Panc1 (cell line): ENCODE results near the gene GABRG3. TPM values are rescaled to one million over a fixed set of nuclear protein-coding genes. Genes with fewer than 3 reads are reported as not detected.

Experiments used
- ATAC-seq: fragments of 200-7000 bp; cut with Tn5 transposase; 2 replicates; pipeline ENCODE4 v1.9.1; 2020; ENCODE audit warnings: mild to moderate bottlenecking, moderate library complexity
- BruUV-seq: library from RNA; stranded (reverse); fragments of 400-500 nt; replicated peaks from 2 replicates; lab custom pipeline; 2021; lab: Mats Ljungman, UMichigan
- CTCF ChIA-PET: fragments of 300-600 bp; sonication (Branson Sonifier 250); formaldehyde crosslinking; loops from one replicate; lab custom pipeline; 2022; ENCODE audit warnings: antibody characterized with exemption; lab: Charles Lee
- POLR2A ChIA-PET: fragments of 300-600 bp; sonication (Branson Sonifier 250); formaldehyde crosslinking; loops from one replicate; lab custom pipeline; 2022; ENCODE audit warnings: antibody characterized with exemption; lab: Charles Lee
- DNase-seq: peaks from one replicate; pipeline ENCODE4 v3.0.0-alpha.2; 2010; ENCODE audit warnings: low read depth, low spot score
- H3K27ac ChIP-seq: 2 replicates; pipeline ENCODE4 v1.5.1; 2011; ENCODE audit warnings: mild to moderate bottlenecking, low read length, inconsistent platforms
- H3K27me3 ChIP-seq: fragments of 200-500 bp; sonication (Bioruptor generic); 2 replicates; pipeline ENCODE4 v1.6.0; 2014; ENCODE audit warnings: low read length, inconsistent platforms; ENCODE audit not compliant: control insufficient read depth, insufficient read depth
- H3K36me3 ChIP-seq: fragments of 200-500 bp; sonication (Bioruptor generic); 2 replicates; pipeline ENCODE4 v1.5.1; 2014; ENCODE audit warnings: inconsistent platforms, mild to moderate bottlenecking, low read length, moderate library complexity; ENCODE audit not compliant: control insufficient read depth, insufficient read depth
- H3K4me1 ChIP-seq: 2 replicates; pipeline ENCODE4 v1.5.1; 2011; ENCODE audit warnings: inconsistent platforms, mild to moderate bottlenecking, low read length, moderate library complexity; ENCODE audit not compliant: control insufficient read depth, insufficient read depth
- H3K4me3 ChIP-seq, 2 experiments: 2 replicates each; pipeline ENCODE4 v1.5.1; 2011 to 2012; ENCODE audit warnings: low read depth in 2 of 2, low read length in 2 of 2, mild to moderate bottlenecking in 2 of 2, inconsistent platforms in 1 of 2, moderate library complexity in 1 of 2
- H3K9me3 ChIP-seq: fragments of 200-500 bp; sonication (Bioruptor generic); 2 replicates; pipeline ENCODE4 v1.5.1; 2014; ENCODE audit warnings: low read depth, mild to moderate bottlenecking, inconsistent platforms, low read length, moderate library complexity; ENCODE audit not compliant: control insufficient read depth, insufficient read depth
- POLR2AphosphoS5 ChIP-seq: IDR thresholded peaks from 2 replicates; pipeline ENCODE4 v1.6.1; 2012; ENCODE audit warnings: mild to moderate bottlenecking, low read depth, low read length, moderate library complexity
- REST ChIP-seq, 2 experiments: IDR thresholded peaks; 2 replicates each; pipeline ENCODE4 v1.6.1; 2011 to 2012; ENCODE audit warnings: low read depth in 2 of 2, control low read depth in 1 of 2, low read length in 1 of 2, mild to moderate bottlenecking in 1 of 2, moderate library complexity in 1 of 2; ENCODE audit not compliant: insufficient read depth in 1 of 2
- SIN3A ChIP-seq: IDR thresholded peaks from 2 replicates; pipeline ENCODE4 v1.6.1; 2012; ENCODE audit warnings: low read depth, mild to moderate bottlenecking, low read length, moderate library complexity, borderline replicate concordance; ENCODE audit not compliant: insufficient read depth
- TCF7L2 ChIP-seq: IDR thresholded peaks from 2 replicates; pipeline ENCODE4 v1.6.1; 2011; ENCODE audit warnings: mild to moderate bottlenecking, low read depth, low read length, inconsistent platforms
- in situ Hi-C: cut with HindIII; loops from 2 replicates; pipeline ENCODE4 v1.10.0; 2016; ENCODE audit warnings: low sequenced_read_pairs, low pct_unique_long_range_greater_than_20kb
- intact Hi-C: fragments of 100-400 bp; cut with micrococcal nuclease; formaldehyde crosslinking; loops from one replicate; pipeline ENCODE4 v1.10.0; 2022; ENCODE audit not compliant: unreplicated experiment
- total RNA-seq: library from RNA; stranded (reverse); gene quantifications from one replicate; pipeline ENCODE4 v1.2.1, GENCODE V29; 2021; ENCODE audit not compliant: unreplicated experiment
- TF ChIP-seq, protein P1 (sequence below): fragments of 450-650 bp; IDR thresholded peaks from 2 replicates; pipeline ENCODE4 v1.5.1; 2017; ENCODE audit warnings: mild to moderate bottlenecking

The GABRG3 gene
- total RNA-seq, 1 experiment from 2014 or later = not detected

DNA sequence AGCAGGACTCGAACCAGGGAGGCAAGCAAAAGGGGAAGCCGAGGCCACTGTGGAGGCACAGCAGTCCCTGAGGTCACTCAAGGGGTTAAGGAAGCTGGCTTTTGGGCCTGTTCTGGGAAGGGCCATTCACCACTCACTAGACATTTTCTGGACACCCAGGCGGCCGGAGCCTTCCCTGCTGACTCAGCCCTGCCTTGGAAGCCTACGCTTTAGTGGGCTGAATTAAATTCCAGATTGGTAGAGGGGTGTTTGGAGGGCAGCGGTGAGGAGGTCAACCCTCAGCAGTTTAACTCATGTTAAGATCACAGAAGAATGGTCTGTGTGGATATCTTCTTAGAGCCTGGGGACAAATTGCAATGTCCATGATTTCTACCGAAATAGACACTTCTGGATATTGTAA lies 152.8 kb downstream of the GABRG3 start:
- H3K4me1 ChIP-seq = no peaks in the 10 kb centered on the region
- POLR2A ChIA-PET = no interaction called here
- no peak overlapping the region for H3K27ac ChIP-seq
- CTCF ChIA-PET = no interaction called here
- intact Hi-C loops (no loop called here), in situ Hi-C loops (no loop called here)
- no peaks in the 10 kb centered on the region for H3K9me3 ChIP-seq
- no peak overlapping the region for H3K4me3 ChIP-seq
- DNase-seq = no peak
- H3K27me3 ChIP-seq = no peaks in the 10 kb centered on the region
- ATAC-seq = no peak
- no TSS peak for BruUV-seq
- TF ChIP-seq, protein P1, sequence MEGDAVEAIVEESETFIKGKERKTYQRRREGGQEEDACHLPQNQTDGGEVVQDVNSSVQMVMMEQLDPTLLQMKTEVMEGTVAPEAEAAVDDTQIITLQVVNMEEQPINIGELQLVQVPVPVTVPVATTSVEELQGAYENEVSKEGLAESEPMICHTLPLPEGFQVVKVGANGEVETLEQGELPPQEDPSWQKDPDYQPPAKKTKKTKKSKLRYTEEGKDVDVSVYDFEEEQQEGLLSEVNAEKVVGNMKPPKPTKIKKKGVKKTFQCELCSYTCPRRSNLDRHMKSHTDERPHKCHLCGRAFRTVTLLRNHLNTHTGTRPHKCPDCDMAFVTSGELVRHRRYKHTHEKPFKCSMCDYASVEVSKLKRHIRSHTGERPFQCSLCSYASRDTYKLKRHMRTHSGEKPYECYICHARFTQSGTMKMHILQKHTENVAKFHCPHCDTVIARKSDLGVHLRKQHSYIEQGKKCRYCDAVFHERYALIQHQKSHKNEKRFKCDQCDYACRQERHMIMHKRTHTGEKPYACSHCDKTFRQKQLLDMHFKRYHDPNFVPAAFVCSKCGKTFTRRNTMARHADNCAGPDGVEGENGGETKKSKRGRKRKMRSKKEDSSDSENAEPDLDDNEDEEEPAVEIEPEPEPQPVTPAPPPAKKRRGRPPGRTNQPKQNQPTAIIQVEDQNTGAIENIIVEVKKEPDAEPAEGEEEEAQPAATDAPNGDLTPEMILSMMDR = no peak
- no peak for TF ChIP-seq POLR2AphosphoS5
- TF ChIP-seq TCF7L2 = no peak
- no peak for TF ChIP-seq SIN3A
- no peak for TF ChIP-seq REST (IDR thresholded peaks at IDR 0.05; ENCODE audit: insufficient read depth in 1 of 2, low read depth in 2 of 2, low read length in 1 of 2)
- H3K36me3 ChIP-seq = no peaks in the 10 kb centered on the region

DNA sequence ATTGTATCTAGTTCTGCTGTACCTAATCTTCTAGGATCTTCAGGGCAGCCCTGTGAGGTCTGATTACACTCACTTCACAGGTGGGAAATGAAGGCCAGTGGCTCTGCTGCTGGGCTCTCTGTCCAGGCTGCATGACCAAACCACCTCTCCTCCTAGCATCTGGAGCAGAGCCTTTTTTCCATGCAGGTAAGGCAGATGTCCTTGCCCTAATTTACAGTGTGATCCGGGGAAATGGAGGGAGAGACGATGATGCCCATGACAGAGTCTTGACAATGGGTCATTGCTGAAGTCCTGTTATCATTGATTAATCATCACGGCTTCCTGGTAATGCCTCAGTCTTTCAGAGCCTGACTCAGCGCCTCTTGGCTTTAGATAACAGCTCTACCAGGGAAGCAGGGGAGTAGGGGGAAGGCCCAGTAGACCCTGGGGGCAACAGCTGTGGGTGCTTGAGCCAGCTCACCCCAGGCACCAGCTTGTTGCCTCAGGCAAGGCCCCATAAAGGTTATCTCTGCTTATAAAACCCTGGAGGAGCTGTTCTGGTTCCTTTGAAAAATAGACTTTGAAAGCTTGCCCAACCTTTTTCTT lies 153.4 kb downstream of the GABRG3 start:
- TF ChIP-seq, protein P1 = no peak
- TF ChIP-seq REST (IDR thresholded peaks at IDR 0.05; ENCODE audit: insufficient read depth in 1 of 2, low read depth in 2 of 2, low read length in 1 of 2) = no peak
- TF ChIP-seq POLR2AphosphoS5 = no peak
- TF ChIP-seq SIN3A = no peak
- TF ChIP-seq TCF7L2 = no peak
- BruUV-seq = no TSS peak
- DNase-seq (no peak), ATAC-seq (no peak)
- H3K4me3 ChIP-seq = no peak overlapping the region
- H3K27ac ChIP-seq = no peak overlapping the region
- H3K9me3 ChIP-seq = no peaks in the 10 kb centered on the region
- H3K27me3 ChIP-seq = no peaks in the 10 kb centered on the region
- H3K36me3 ChIP-seq = no peaks in the 10 kb centered on the region
- ChIA-PET CTCF (no interaction called here), POLR2A (no interaction called here)
- no peaks in the 10 kb centered on the region for H3K4me1 ChIP-seq
- intact Hi-C loops = no loop called here
- in situ Hi-C loops = no loop called here
